ENCODE measurements around the gene CAST. TPM values are rescaled to one million over a fixed set of nuclear protein-coding genes. Genes with fewer than 3 reads are reported as not detected.

Gene CAST
- polyA plus RNA-seq, 2 donors, result 205 to 245 TPM

GRCh38 chr5:96683392-96683791 is 21.2 kb downstream of the CAST start:
- Histone ChIP-seq H3K9me3 (ENCODE audit: control insufficient read depth in 2 of 2, insufficient read depth in 1 of 2, low read depth in 1 of 2, low read length in 1 of 2) (no peaks in the 10 kb centered on the region), H3K4me3 (ENCODE audit: low read depth in 1 of 2, low read length in 2 of 2) (no peak overlapping the region), H3K4me1 (ENCODE audit: control insufficient read depth in 2 of 2, insufficient read depth in 2 of 2, low read length in 1 of 2) (no peaks in the 10 kb centered on the region), H3K36me3 (ENCODE audit: control insufficient read depth in 2 of 2, insufficient read depth in 2 of 2, low read length in 1 of 2) (no peaks in the 10 kb centered on the region), H3K27ac (ENCODE audit: low read depth in 2 of 2, low read length in 1 of 2) (no peak overlapping the region), H3K27me3 (ENCODE audit: control insufficient read depth in 1 of 2, insufficient read depth in 2 of 2, low read length in 2 of 2) (no peaks in the 10 kb centered on the region)
- 79 to 85% methylated on average over 1 of the region's 1 CpG for WGBS, 2 donors

DNA sequence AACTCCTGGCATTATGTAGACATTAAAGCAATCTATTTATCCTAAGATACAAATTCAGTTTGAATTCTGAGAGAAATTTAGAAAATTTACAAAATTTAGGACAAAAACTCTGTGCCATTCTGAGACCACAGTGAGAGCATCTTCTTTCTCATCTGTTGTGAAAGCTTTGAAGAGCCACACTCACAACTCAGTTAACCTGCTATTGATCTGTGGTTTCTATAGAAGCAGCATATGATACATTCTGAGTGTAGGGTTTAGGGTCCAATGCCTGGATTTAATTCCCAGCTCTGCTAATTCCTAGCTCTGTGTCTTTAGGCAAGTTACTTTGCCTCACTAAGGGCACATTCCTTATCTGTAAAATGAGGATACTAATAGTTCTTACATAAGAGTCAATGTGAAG is 21.6 kb downstream of the CAST start:
- Histone ChIP-seq H3K27me3 (ENCODE audit: control insufficient read depth in 1 of 2, insufficient read depth in 2 of 2, low read length in 2 of 2) (no peaks in the 10 kb centered on the region), H3K4me3 (ENCODE audit: low read depth in 1 of 2, low read length in 2 of 2) (no peak overlapping the region), H3K36me3 (ENCODE audit: control insufficient read depth in 2 of 2, insufficient read depth in 2 of 2, low read length in 1 of 2) (no peaks in the 10 kb centered on the region), H3K27ac (ENCODE audit: low read depth in 2 of 2, low read length in 1 of 2) (no peak overlapping the region), H3K4me1 (ENCODE audit: control insufficient read depth in 2 of 2, insufficient read depth in 2 of 2, low read length in 1 of 2) (no peaks in the 10 kb centered on the region), H3K9me3 (ENCODE audit: control insufficient read depth in 2 of 2, insufficient read depth in 1 of 2, low read depth in 1 of 2, low read length in 1 of 2) (no peaks in the 10 kb centered on the region)

DNA sequence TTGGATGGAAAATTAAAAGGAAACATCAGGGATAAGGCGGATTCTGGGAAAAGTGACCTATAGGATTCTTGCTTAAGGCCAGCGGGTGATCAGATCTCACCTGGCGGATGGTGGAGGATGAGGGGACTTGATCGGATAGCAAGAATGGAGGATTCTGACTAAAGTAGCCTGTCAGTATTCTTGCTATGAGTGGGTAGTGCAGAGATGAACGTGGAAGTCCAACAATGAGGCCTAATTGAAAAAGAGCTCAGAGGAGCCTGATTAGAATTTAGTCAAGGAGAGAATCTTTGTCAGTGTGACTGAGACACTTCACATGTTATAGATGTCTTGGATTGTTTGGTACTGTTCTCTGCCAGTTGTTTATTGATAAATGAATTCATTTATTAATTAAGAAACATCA is 24.9 kb downstream of the CAST start:
- Histone ChIP-seq H3K36me3 (ENCODE audit: control insufficient read depth in 2 of 2, insufficient read depth in 2 of 2, low read length in 1 of 2) (no peaks in the 10 kb centered on the region), H3K27me3 (ENCODE audit: control insufficient read depth in 1 of 2, insufficient read depth in 2 of 2, low read length in 2 of 2) (no peaks in the 10 kb centered on the region), H3K4me1 (ENCODE audit: control insufficient read depth in 2 of 2, insufficient read depth in 2 of 2, low read length in 1 of 2) (no peaks in the 10 kb centered on the region), H3K9me3 (ENCODE audit: control insufficient read depth in 2 of 2, insufficient read depth in 1 of 2, low read depth in 1 of 2, low read length in 1 of 2) (no peaks in the 10 kb centered on the region), H3K27ac (ENCODE audit: low read depth in 2 of 2, low read length in 1 of 2) (no peak overlapping the region), H3K4me3 (ENCODE audit: low read depth in 1 of 2, low read length in 2 of 2) (no peak overlapping the region)
- 92 to 94% methylated on average over 5 of the region's 5 CpGs for WGBS, 2 donors

- Histone ChIP-seq H3K4me3 (ENCODE audit: low read depth in 1 of 2, low read length in 2 of 2) (no peak overlapping the region), H3K9me3 (ENCODE audit: control insufficient read depth in 2 of 2, insufficient read depth in 1 of 2, low read depth in 1 of 2, low read length in 1 of 2) (no peaks in the 10 kb centered on the region), H3K27ac (ENCODE audit: low read depth in 2 of 2, low read length in 1 of 2) (no peak overlapping the region), H3K36me3 (ENCODE audit: control insufficient read depth in 2 of 2, insufficient read depth in 2 of 2, low read length in 1 of 2) (no peaks in the 10 kb centered on the region), H3K27me3 (ENCODE audit: control insufficient read depth in 1 of 2, insufficient read depth in 2 of 2, low read length in 2 of 2) (no peaks in the 10 kb centered on the region), H3K4me1 (ENCODE audit: control insufficient read depth in 2 of 2, insufficient read depth in 2 of 2, low read length in 1 of 2) (no peaks in the 10 kb centered on the region)
- WGBS, 2 donors, result 46% methylated on average over 5 of the region's 5 CpGs
These were observed 25.8 kb downstream of the CAST start for GRCh38 chr5:96687812-96688453.

DNA sequence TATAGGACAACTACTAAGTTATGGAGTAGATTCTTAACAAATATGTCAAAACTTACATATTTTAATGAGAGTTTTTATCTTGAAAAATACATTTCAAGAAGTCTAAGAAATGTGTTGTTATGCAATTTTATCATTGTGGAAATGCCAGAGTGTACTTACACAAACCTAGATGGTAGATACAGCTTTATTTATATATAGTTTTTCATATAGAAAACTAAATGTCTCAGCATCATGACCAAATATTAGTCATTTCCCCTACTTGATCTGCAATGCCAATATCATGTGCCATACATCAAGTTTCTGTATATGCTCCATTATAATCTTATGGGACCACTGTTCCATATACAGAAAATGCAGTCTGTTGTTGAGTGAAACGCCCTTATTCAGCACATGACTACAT is 28.7 kb downstream of the CAST start:
- Histone ChIP-seq H3K9me3 (ENCODE audit: control insufficient read depth in 2 of 2, insufficient read depth in 1 of 2, low read depth in 1 of 2, low read length in 1 of 2) (no peaks in the 10 kb centered on the region), H3K4me1 (ENCODE audit: control insufficient read depth in 2 of 2, insufficient read depth in 2 of 2, low read length in 1 of 2) (no peaks in the 10 kb centered on the region), H3K36me3 (ENCODE audit: control insufficient read depth in 2 of 2, insufficient read depth in 2 of 2, low read length in 1 of 2) (no peaks in the 10 kb centered on the region), H3K4me3 (ENCODE audit: low read depth in 1 of 2, low read length in 2 of 2) (no peak overlapping the region), H3K27ac (ENCODE audit: low read depth in 2 of 2, low read length in 1 of 2) (no peak overlapping the region), H3K27me3 (ENCODE audit: control insufficient read depth in 1 of 2, insufficient read depth in 2 of 2, low read length in 2 of 2) (no peaks in the 10 kb centered on the region)
- WGBS, 2 donors, result 84 to 94% methylated on average over 1 of the region's 1 CpG

DNA sequence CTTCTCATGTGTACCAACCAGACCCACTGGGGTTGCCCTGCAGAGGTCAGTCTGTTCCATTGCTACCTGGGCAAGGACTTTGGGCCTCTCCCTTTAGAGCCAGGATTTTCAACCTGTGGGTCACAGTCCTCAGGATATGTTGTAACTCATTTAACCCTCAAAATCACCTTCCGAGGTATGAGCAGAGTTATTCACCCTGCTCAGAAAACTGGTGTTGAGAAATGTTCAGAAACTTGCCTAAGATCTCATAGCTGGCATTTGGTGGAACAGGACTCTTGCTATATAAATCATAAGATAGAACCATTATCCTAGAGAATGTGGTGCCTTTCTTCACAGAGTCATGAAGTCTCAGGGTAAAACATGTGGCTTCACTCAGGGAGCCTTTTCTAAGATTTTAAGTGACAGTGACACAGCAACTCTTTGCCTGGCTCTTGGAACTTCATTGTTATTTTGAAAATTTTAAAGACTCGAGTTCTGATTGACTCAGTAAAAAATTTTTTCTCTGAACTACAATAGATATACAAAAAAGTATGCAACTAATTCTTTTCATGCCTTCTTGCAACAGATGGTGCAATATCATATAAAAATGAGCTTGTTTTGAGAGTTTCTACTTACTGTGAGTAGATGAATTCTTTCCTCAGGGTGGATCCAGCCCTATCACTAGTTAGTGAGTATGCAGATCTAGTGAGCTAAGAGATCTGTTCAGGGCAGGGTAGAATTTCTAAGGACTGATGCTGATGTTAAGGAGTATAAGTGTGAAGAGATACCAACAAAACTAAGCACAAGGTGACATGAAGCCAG is 29.5 kb downstream of the CAST start:
- no peaks in the 10 kb centered on the region for H3K36me3 ChIP-seq (ENCODE audit: control insufficient read depth in 2 of 2, insufficient read depth in 2 of 2, low read length in 1 of 2)
- H3K4me1 ChIP-seq (ENCODE audit: control insufficient read depth in 2 of 2, insufficient read depth in 2 of 2, low read length in 1 of 2), result no peaks in the 10 kb centered on the region
- WGBS, 2 donors, result 81 to 86% methylated on average over 2 of the region's 2 CpGs
- no peaks in the 10 kb centered on the region for H3K27me3 ChIP-seq (ENCODE audit: control insufficient read depth in 1 of 2, insufficient read depth in 2 of 2, low read length in 2 of 2)
- no peaks in the 10 kb centered on the region for H3K9me3 ChIP-seq (ENCODE audit: control insufficient read depth in 2 of 2, insufficient read depth in 1 of 2, low read depth in 1 of 2, low read length in 1 of 2)
- H3K4me3 ChIP-seq (ENCODE audit: low read depth in 1 of 2, low read length in 2 of 2), result no peak overlapping the region
- no peak overlapping the region for H3K27ac ChIP-seq (ENCODE audit: low read depth in 2 of 2, low read length in 1 of 2)

GRCh38 chr5:96692441-96692840 is 30.3 kb downstream of the CAST start:
- WGBS, 2 donors, result 82 to 88% methylated on average over 2 of the region's 2 CpGs
- Histone ChIP-seq H3K4me1 (ENCODE audit: control insufficient read depth in 2 of 2, insufficient read depth in 2 of 2, low read length in 1 of 2) (no peaks in the 10 kb centered on the region), H3K27ac (ENCODE audit: low read depth in 2 of 2, low read length in 1 of 2) (peak overlapping the region in 1 of 2 donors; percentile 40)

DNA sequence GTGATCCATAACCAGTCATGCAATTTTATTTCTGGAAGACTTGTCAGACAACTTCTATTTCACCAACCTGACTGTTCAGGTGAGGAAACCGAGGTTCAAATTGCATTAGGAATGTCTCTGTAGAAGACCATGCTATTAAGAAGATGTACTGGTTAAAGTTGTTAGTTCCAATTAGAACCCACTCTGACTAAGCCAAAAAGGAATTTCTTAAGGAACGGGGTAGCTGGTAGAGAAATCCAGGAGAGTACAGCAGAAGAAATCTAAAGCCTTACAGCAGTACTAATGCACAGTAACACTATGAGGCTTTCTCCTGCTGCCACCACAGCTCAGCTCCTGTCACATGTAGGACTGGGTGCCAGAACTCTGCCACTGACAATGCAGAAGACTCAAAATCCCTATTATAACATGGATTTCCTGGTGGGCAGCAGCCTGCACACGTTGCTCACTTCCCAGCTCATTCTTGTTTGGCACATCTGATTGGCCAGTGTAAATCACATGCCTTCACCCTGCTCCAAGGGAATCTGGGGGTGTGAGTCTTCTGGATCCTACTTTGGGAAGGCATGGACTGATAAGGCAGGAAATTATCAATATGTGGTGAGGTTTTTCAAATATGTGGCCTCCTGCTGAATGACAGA is 37.1 kb downstream of the CAST start:
- H3K9me3 ChIP-seq (ENCODE audit: control insufficient read depth in 2 of 2, insufficient read depth in 1 of 2, low read depth in 1 of 2, low read length in 1 of 2), result no peaks in the 10 kb centered on the region
- H3K4me1 ChIP-seq (ENCODE audit: control insufficient read depth in 2 of 2, insufficient read depth in 2 of 2, low read length in 1 of 2), result peaks cover 0 to 4% of the 10 kb centered on the region in 2 donors
- peak overlapping the region in 1 of 2 donors; percentile 11 for H3K27ac ChIP-seq (ENCODE audit: low read depth in 2 of 2, low read length in 1 of 2)
- peaks cover 0 to 4% of the 10 kb centered on the region in 2 donors for H3K36me3 ChIP-seq (ENCODE audit: control insufficient read depth in 2 of 2, insufficient read depth in 2 of 2, low read length in 1 of 2)
- H3K4me3 ChIP-seq (ENCODE audit: low read depth in 1 of 2, low read length in 2 of 2), result no peak overlapping the region
- WGBS, 2 donors, result 60 to 65% methylated on average over 3 of the region's 3 CpGs
- H3K27me3 ChIP-seq (ENCODE audit: control insufficient read depth in 1 of 2, insufficient read depth in 2 of 2, low read length in 2 of 2), result no peaks in the 10 kb centered on the region

More at GRCh38 chr5:96692441-96692840, 30.3 kb downstream of the CAST start:
- H3K36me3 ChIP-seq (ENCODE audit: control insufficient read depth in 2 of 2, insufficient read depth in 2 of 2, low read length in 1 of 2), result no peaks in the 10 kb centered on the region
- H3K27me3 ChIP-seq (ENCODE audit: control insufficient read depth in 1 of 2, insufficient read depth in 2 of 2, low read length in 2 of 2), result no peaks in the 10 kb centered on the region
- H3K4me3 ChIP-seq (ENCODE audit: low read depth in 1 of 2, low read length in 2 of 2), result no peak overlapping the region
- no peaks in the 10 kb centered on the region for H3K9me3 ChIP-seq (ENCODE audit: control insufficient read depth in 2 of 2, insufficient read depth in 1 of 2, low read depth in 1 of 2, low read length in 1 of 2)

- H3K36me3 ChIP-seq (ENCODE audit: control insufficient read depth in 2 of 2, insufficient read depth in 2 of 2, low read length in 1 of 2), result peaks cover 0 to 4% of the 10 kb centered on the region in 2 donors
- peaks cover 0 to 4% of the 10 kb centered on the region in 2 donors for H3K4me1 ChIP-seq (ENCODE audit: control insufficient read depth in 2 of 2, insufficient read depth in 2 of 2, low read length in 1 of 2)
- no peaks in the 10 kb centered on the region for H3K27me3 ChIP-seq (ENCODE audit: control insufficient read depth in 1 of 2, insufficient read depth in 2 of 2, low read length in 2 of 2)
- WGBS, 2 donors, result 1 to 2% methylated on average over 69 to 70 of the region's 70 CpGs
- H3K4me3 ChIP-seq (ENCODE audit: low read depth in 1 of 2, low read length in 2 of 2), result peak overlapping the region; percentile 66 to 78
- H3K27ac ChIP-seq (ENCODE audit: low read depth in 2 of 2, low read length in 1 of 2), result peak overlapping the region; percentile 99
- no peaks in the 10 kb centered on the region for H3K9me3 ChIP-seq (ENCODE audit: control insufficient read depth in 2 of 2, insufficient read depth in 1 of 2, low read depth in 1 of 2, low read length in 1 of 2)
These were observed 40.6 kb downstream of the CAST start for GRCh38 chr5:96702503-96703383.

Data from esophagus (tissue), 2 donors.